Kidney (tissue), 14 donors: ENCODE data around the gene TEK. TPM values are rescaled to one million over a fixed set of nuclear protein-coding genes. Genes with fewer than 3 reads are reported as not detected.

Source experiments
- DNase-seq, 5 donors: peaks; one replicate each; pipeline ENCODE4 v3.0.0-alpha.2; 2013 to 2020
- FAIRE-seq: peaks from 2 replicates; lab custom pipeline; 2012; peaks lifted over from hg19 to GRCh38; lab: Jason Lieb, UNC
- H3K27ac ChIP-seq, 2 donors: one replicate each; pipeline ENCODE4 v1.7.0; 2013; ENCODE audit warnings: low read depth in 2 of 2, low read length in 2 of 2, inconsistent platforms in 1 of 2
- H3K27me3 ChIP-seq: one replicate; pipeline ENCODE4 v1.7.1; 2013; ENCODE audit warnings: low read length, inconsistent platforms; ENCODE audit not compliant: control insufficient read depth, insufficient read depth
- H3K36me3 ChIP-seq, 3 donors: one replicate each; pipeline versions ENCODE4 v1.7.0 to v1.7.1; 2013; ENCODE audit warnings: low read length in 3 of 3, control low read depth in 1 of 3, inconsistent platforms in 1 of 3; ENCODE audit not compliant: insufficient read depth in 3 of 3, control insufficient read depth in 2 of 3
- H3K4me1 ChIP-seq, 3 donors: one replicate each; pipeline versions ENCODE4 v1.7.0 to v1.7.1; 2013; ENCODE audit warnings: low read length in 3 of 3, inconsistent platforms in 1 of 3, low read depth in 1 of 3; ENCODE audit not compliant: control insufficient read depth in 2 of 3, insufficient read depth in 2 of 3
- H3K4me3 ChIP-seq, 3 donors: one replicate each; pipeline versions ENCODE4 v1.7.0 to v1.8.1; 2013; ENCODE audit warnings: low read length in 3 of 3, control low read depth in 1 of 3, inconsistent platforms in 1 of 3
- H3K9ac ChIP-seq, 3 donors: one replicate each; pipeline versions ENCODE4 v1.7.0 to v1.7.1; 2013; ENCODE audit warnings: low read length in 3 of 3, control low read depth in 1 of 3, inconsistent platforms in 1 of 3
- H3K9me3 ChIP-seq, 3 donors: one replicate each; pipeline versions ENCODE4 v1.7.0 to v1.7.1; 2013; ENCODE audit warnings: low read length in 3 of 3, control low read depth in 1 of 3, inconsistent platforms in 1 of 3; ENCODE audit not compliant: control insufficient read depth in 2 of 3, insufficient read depth in 1 of 3
- intact Hi-C: fragments of 100-400 bp; cut with DNase I; formaldehyde crosslinking; loops from one replicate; pipeline ENCODE4 v1.11.1; 2022
- polyA plus RNA-seq: library from polyadenylated mRNA; stranded (reverse); fragments of 350-450 nt; fragmentation: Illumina TruSeq; extraction: RNeasy Lipid Tissue Mini Kit (QIAGEN cat#74804); gene quantifications from one replicate; pipeline ENCODE4 v1.2.3, GENCODE V29; 2014; ENCODE audit warnings: low read depth, low replicate concordance; ENCODE audit not compliant: insufficient read depth
- total RNA-seq: library from RNA; stranded (reverse); fragmentation: NEBNext Ultra II Directional; extraction: Animal tissue kit (Norgen Biotek cat#: 25700); gene quantifications from one replicate; pipeline ENCODE4 v1.2.1, GENCODE V29; 2021
- TF ChIP-seq, protein P1 (sequence below): IDR thresholded peaks from 3 replicates; pipeline ENCODE4 v1.5.1; 2012; ENCODE audit warnings: mild to moderate bottlenecking, moderate library complexity, borderline replicate concordance; ENCODE audit not compliant: insufficient read depth; ENCODE audit errors: extremely low read depth
- donor health status: control.
- donor health status: control.
- donor health status: control.
- donor health status: control.
- donor health status: control.
- donor health status: DM: yes; HTN: yes; CAD: no.
- donor health status: Normal renal cell carcinoma (clear cell type).

The TEK gene
- total and polyA plus RNA-seq, 2 donors from 2014 or later = 16.1 to 32.6 TPM

DNA sequence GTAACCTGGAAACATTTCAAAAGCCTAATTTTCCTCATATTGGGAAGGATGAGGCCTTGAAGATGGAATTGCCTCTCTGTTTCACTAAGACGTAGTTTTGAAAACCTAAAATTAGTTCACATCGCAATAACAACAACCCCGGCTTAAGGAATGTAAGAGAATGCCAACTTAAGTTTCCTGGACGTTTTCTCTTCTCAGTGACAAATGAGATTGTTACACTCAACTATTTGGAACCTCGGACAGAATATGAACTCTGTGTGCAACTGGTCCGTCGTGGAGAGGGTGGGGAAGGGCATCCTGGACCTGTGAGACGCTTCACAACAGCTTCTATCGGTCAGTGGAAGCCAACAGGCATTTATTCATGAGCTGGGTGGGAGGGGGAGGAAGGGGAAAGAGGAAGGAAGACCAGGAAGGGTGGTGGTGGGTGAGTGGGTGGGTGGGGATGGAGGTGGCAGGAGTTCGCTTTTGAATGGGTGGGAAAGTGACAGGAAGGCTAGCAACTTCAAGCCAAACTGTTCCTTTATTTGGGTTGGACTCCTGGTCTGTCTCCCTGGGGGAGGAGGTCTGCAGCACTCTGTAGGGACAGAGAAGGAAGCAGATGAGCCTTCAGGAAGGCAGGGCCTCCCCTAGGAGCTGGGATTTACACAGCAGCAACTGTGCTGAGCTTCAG lies 83.4 kb downstream of the TEK start:
- Histone ChIP-seq H3K9me3 (no peaks in the 10 kb centered on the region), H3K9ac (no peak overlapping the region), H3K4me3 (no peak overlapping the region), H3K27ac (no peak overlapping the region), H3K27me3 (no peaks in the 10 kb centered on the region), H3K36me3 (no peaks in the 10 kb centered on the region), H3K4me1 (no peaks in the 10 kb centered on the region)
- TF ChIP-seq, protein P1, sequence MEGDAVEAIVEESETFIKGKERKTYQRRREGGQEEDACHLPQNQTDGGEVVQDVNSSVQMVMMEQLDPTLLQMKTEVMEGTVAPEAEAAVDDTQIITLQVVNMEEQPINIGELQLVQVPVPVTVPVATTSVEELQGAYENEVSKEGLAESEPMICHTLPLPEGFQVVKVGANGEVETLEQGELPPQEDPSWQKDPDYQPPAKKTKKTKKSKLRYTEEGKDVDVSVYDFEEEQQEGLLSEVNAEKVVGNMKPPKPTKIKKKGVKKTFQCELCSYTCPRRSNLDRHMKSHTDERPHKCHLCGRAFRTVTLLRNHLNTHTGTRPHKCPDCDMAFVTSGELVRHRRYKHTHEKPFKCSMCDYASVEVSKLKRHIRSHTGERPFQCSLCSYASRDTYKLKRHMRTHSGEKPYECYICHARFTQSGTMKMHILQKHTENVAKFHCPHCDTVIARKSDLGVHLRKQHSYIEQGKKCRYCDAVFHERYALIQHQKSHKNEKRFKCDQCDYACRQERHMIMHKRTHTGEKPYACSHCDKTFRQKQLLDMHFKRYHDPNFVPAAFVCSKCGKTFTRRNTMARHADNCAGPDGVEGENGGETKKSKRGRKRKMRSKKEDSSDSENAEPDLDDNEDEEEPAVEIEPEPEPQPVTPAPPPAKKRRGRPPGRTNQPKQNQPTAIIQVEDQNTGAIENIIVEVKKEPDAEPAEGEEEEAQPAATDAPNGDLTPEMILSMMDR = no peak
- DNase-seq (peak in 2 of 5 donors; percentile 11 to 53), FAIRE-seq (no peak)
- intact Hi-C loops = no loop called here

DNA sequence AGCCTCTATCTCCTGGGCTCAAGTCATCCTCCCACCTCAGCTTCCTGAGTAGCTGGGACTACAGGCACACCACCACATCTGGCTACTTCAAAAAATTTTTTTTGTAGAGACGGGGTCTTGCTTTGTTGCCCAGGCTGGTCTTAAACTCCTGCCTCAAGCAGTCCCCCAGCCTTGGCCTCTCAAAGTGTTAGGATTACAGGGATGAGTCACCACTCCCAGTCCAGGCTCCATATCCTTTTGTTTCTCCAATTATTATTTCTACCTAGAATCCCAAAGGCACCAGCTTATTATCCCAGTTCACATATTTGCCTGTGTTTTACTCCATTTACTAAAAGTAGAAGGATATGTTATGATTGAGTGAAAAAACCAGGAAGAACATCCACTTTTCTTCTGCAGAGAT lies 84.9 kb downstream of the TEK start:
- Histone ChIP-seq H3K4me1 (no peaks in the 10 kb centered on the region), H3K27ac (no peak overlapping the region), H3K27me3 (no peaks in the 10 kb centered on the region), H3K9me3 (no peaks in the 10 kb centered on the region), H3K36me3 (no peaks in the 10 kb centered on the region), H3K9ac (no peak overlapping the region), H3K4me3 (no peak overlapping the region)
- FAIRE-seq (no peak), DNase-seq (no peak)
- intact Hi-C loops = no loop called here
- TF ChIP-seq, protein P1 = no peak

DNA sequence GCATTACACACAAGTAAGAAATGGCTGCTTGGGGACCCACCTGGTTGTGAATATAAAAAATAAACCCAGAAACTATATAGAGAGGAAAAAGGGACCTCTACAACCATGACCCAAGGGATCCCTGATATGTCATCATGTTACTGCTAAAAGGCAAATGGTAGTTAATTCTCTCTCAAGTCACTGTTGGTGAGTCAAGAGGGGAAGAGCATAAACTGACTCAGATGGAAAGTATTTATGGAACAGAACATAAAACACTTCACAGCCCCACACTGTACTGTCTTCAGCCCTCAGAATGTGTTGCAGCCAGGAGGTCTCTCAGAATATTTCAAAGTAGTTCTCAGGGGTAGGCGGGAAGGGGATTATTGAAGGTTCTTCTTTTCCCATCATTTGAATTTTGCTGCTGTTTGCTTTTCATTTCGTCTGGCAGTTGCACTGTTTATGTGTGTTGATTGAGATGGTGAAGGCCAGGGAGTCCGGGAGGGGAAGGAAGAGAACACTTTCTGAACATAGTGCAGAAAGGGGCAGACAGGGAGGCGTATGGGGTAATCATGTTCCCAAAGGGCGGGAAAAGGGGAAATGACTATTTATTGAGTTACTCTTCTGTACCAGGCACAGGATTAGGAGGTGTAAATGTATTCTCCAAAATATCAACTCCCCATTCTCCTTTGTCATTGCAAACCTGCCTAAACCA lies 85.5 kb downstream of the TEK start:
- Histone ChIP-seq H3K9ac (no peak overlapping the region), H3K27me3 (no peaks in the 10 kb centered on the region), H3K27ac (no peak overlapping the region), H3K36me3 (no peaks in the 10 kb centered on the region), H3K4me3 (no peak overlapping the region), H3K9me3 (no peaks in the 10 kb centered on the region), H3K4me1 (no peaks in the 10 kb centered on the region)
- FAIRE-seq = no peak
- intact Hi-C loops = no loop called here
- TF ChIP-seq, protein P1 = no peak
- no peak for DNase-seq
